ENCODE measurements around the gene GPX6.

The GPX6 gene

DNA sequence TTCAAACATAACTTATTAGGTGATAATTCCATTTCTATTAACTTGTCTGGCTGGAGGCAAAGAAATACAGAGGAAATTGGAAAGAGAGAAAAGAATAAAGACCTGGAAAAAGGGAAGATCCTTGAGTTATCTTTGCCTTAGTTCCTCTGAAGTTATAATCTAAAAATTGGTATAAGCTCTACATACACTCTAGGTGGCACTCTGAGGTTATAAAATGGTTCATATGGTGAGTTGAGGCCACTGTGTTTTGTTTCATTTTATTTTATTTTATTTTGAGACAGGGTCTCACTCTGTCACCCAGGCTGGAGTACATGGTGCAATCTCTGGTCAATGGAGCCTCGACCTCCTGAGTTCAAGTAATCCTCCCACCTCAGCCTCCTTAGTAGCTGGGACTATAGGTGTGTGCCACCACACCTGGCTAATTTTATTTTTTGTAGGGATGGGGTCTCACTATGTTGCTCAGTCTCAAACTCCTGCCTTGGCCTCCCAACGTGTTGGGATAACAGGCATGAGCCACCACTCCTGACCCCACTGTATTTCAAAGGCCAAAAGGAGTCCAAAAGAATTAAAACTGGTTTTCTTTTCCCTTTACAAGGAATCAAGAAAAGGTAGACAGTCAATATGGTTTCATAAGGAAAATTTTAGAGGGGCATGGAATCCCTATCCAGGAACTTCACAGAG, 19.4 kb downstream of the GPX6 start:
- Histone ChIP-seq H4K20me1 (ENCODE audit: insufficient read depth, low read length) (no peaks in the 10 kb centered on the region), H2AFZ (ENCODE audit: low read depth, low read length) (no peak overlapping the region), H3K27me3 (ENCODE audit: insufficient read depth, low read length, poor library complexity) (peaks cover 5% of the 10 kb centered on the region), H3K36me3 (ENCODE audit: insufficient read depth, low read length) (no peaks in the 10 kb centered on the region), H3K9me3 (ENCODE audit: insufficient read depth, low read length, severe bottlenecking) (no peaks in the 10 kb centered on the region), H3K9ac (ENCODE audit: low read depth, low read length) (no peak overlapping the region), H3K4me1 (ENCODE audit: insufficient read depth, low read length) (no peaks in the 10 kb centered on the region), H3K4me2 (ENCODE audit: insufficient read depth, low read length) (no peak overlapping the region), H3K79me2 (ENCODE audit: insufficient read depth, low read length) (no peaks in the 10 kb centered on the region), H3K27ac (ENCODE audit: low read length) (no peak overlapping the region), H3K4me3 (ENCODE audit: low read depth in 1 of 2, low read length in 2 of 2) (no peak overlapping the region)
- no peak for ATAC-seq (ENCODE audit: insufficient read depth, low read depth)
- TF ChIP-seq, protein P1, sequence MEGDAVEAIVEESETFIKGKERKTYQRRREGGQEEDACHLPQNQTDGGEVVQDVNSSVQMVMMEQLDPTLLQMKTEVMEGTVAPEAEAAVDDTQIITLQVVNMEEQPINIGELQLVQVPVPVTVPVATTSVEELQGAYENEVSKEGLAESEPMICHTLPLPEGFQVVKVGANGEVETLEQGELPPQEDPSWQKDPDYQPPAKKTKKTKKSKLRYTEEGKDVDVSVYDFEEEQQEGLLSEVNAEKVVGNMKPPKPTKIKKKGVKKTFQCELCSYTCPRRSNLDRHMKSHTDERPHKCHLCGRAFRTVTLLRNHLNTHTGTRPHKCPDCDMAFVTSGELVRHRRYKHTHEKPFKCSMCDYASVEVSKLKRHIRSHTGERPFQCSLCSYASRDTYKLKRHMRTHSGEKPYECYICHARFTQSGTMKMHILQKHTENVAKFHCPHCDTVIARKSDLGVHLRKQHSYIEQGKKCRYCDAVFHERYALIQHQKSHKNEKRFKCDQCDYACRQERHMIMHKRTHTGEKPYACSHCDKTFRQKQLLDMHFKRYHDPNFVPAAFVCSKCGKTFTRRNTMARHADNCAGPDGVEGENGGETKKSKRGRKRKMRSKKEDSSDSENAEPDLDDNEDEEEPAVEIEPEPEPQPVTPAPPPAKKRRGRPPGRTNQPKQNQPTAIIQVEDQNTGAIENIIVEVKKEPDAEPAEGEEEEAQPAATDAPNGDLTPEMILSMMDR (IDR thresholded peaks at IDR 0.05; ENCODE audit: borderline replicate concordance, extremely low read depth, low read length, poor library complexity, severe bottlenecking) = peak; percentile 35
- TF ChIP-seq EZH2 (IDR thresholded peaks at IDR 0.05; ENCODE audit: borderline replicate concordance, low read depth, low read length, severe bottlenecking) = no peak
- DNase-seq = no peak

DNA sequence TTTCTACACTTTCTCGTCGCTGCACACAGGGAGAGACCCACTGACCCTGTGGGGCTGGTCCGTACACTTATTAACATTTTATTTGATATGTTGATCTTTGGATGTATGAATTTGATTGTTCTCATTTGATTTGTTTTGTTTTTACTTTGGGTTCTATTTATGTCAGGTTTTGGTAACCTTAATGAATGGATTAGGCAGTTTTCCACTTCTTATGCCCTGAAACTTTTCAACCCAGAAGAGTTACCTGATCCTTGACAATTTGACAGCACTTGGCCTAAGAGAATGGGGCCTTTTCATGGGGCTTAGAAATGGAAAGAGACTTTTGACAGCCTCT, 23.6 kb downstream of the GPX6 start:
- Histone ChIP-seq H3K27me3 (ENCODE audit: insufficient read depth, low read length, poor library complexity) (peaks cover 10% of the 10 kb centered on the region), H3K27ac (ENCODE audit: low read length) (no peak overlapping the region), H3K79me2 (ENCODE audit: insufficient read depth, low read length) (no peaks in the 10 kb centered on the region), H3K36me3 (ENCODE audit: insufficient read depth, low read length) (no peaks in the 10 kb centered on the region), H3K4me1 (ENCODE audit: insufficient read depth, low read length) (no peaks in the 10 kb centered on the region), H3K9me3 (ENCODE audit: insufficient read depth, low read length, severe bottlenecking) (no peaks in the 10 kb centered on the region), H2AFZ (ENCODE audit: low read depth, low read length) (no peak overlapping the region), H3K9ac (ENCODE audit: low read depth, low read length) (no peak overlapping the region), H4K20me1 (ENCODE audit: insufficient read depth, low read length) (no peaks in the 10 kb centered on the region), H3K4me3 (ENCODE audit: low read depth in 1 of 2, low read length in 2 of 2) (no peak overlapping the region), H3K4me2 (ENCODE audit: insufficient read depth, low read length) (no peak overlapping the region)
- ATAC-seq (ENCODE audit: insufficient read depth, low read depth) (no peak), DNase-seq (no peak)
- no peak for TF ChIP-seq EZH2 (IDR thresholded peaks at IDR 0.05; ENCODE audit: borderline replicate concordance, low read depth, low read length, severe bottlenecking)
- TF ChIP-seq, protein P1 (IDR thresholded peaks at IDR 0.05; ENCODE audit: borderline replicate concordance, extremely low read depth, low read length, poor library complexity, severe bottlenecking) = no peak

DNA sequence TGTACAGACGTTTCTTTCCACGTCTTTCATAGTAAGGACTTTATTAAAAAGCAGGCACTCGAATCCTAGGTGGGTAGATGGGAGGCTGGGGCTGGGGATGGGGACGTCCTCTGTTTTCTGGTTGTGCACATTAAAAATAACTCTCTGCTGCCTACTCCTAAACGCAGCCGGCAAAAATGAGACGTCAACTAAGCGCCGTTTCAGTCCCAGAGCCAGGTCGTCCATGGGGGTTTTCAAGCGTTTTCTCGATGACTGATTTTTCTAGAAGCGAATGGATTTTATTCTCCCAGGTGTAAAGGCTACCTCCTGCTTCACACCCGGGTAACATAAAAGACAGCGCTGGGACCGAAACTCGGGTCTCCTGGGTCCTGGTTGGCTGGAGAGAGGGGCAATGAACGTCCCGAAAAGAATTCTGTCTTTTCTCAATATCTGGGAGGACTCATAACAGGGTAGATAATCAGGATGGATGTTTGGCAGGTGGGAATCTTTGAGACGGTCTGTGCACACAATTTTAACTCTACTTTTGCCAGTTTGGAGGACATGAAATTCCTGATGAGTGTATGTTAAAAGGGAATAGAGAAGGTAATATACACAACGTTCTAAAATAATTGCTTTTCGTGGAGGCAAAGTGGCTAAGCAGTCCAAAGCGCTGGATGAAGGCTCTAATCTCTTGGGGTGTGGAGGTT, 25.2 kb downstream of the GPX6 start:
- H3K79me2 ChIP-seq (ENCODE audit: insufficient read depth, low read length) = no peaks in the 10 kb centered on the region
- H3K4me1 ChIP-seq (ENCODE audit: insufficient read depth, low read length) = no peaks in the 10 kb centered on the region
- H3K27ac ChIP-seq (ENCODE audit: low read length) = no peak overlapping the region
- H2AFZ ChIP-seq (ENCODE audit: low read depth, low read length) = no peak overlapping the region
- no peak overlapping the region for H3K4me2 ChIP-seq (ENCODE audit: insufficient read depth, low read length)
- no peak for TF ChIP-seq EZH2 (IDR thresholded peaks at IDR 0.05; ENCODE audit: borderline replicate concordance, low read depth, low read length, severe bottlenecking)
- TF ChIP-seq, protein P1 (IDR thresholded peaks at IDR 0.05; ENCODE audit: borderline replicate concordance, extremely low read depth, low read length, poor library complexity, severe bottlenecking) = no peak
- no peaks in the 10 kb centered on the region for H4K20me1 ChIP-seq (ENCODE audit: insufficient read depth, low read length)
- no peak overlapping the region for H3K9ac ChIP-seq (ENCODE audit: low read depth, low read length)
- DNase-seq (no peak), ATAC-seq (ENCODE audit: insufficient read depth, low read depth) (no peak)
- no peaks in the 10 kb centered on the region for H3K36me3 ChIP-seq (ENCODE audit: insufficient read depth, low read length)
- peaks cover 10% of the 10 kb centered on the region for H3K27me3 ChIP-seq (ENCODE audit: insufficient read depth, low read length, poor library complexity)
- H3K4me3 ChIP-seq (ENCODE audit: low read depth in 1 of 2, low read length in 2 of 2) = no peak overlapping the region
- H3K9me3 ChIP-seq (ENCODE audit: insufficient read depth, low read length, severe bottlenecking) = no peaks in the 10 kb centered on the region

Measured in DND-41 (cell line).